GM21423 (cell line): ENCODE results near the gene COPE.

Experiments used
- ATAC-seq: cut with Tn5 transposase; IDR thresholded peaks from one replicate; pipeline ENCODE4 v1.9.1; 2021; ENCODE audit warnings: mild to moderate bottlenecking, moderate library complexity; ENCODE audit not compliant: unreplicated experiment

The COPE gene

DNA sequence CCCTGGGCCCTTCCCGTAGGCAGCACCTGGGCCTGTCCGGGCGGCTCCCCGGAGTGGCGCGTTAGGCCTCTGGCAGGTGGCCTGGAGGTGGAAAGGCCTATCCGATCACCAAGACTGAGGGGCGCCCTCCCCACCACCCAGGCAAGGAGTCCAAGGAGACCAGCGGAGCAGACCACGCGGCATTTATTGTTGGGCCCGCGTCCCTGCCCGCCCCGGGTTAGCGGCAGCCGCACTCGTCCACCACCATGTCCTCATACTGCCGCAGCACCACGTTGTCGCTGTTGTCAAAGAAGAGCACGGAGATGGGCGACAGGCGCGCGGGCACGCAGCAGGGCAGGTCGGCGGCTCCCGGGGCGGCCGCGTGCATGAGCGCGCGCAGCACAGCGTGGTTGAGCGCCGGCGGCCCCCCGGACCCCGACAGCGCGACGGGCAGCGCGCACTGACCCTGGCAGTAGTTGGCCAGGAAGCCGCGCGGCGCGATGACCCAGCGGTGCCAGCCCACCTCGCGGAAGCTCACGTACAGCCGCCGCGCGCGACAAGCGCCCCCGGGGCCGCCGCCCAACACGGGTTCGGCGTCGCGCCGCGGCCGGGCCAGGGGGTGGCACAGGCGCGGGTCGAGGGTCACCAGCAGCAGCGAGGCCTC lies 50.7 kb downstream of the COPE start:
- no peak for ATAC-seq

DNA sequence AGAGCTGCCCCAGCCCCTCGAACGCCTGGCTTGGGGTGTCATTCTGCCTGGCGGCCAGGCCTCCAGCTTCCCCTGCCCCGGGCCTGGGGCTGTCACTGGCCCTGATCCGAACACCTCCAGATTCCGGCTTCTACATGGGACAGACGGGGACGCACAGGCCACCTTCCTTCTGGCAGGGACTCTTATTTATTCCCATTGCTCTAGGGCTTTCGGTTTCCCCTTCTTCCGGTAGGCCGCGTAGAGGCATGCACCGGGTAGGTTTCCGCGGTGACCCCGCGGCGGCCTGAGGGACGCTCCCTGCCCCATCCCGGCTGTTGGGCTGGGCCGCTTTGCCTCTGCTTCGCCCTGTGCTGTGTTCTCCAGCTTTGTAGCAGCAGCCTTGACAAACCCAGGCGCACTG lies 51.4 kb downstream of the COPE start:
- ATAC-seq = no peak

DNA sequence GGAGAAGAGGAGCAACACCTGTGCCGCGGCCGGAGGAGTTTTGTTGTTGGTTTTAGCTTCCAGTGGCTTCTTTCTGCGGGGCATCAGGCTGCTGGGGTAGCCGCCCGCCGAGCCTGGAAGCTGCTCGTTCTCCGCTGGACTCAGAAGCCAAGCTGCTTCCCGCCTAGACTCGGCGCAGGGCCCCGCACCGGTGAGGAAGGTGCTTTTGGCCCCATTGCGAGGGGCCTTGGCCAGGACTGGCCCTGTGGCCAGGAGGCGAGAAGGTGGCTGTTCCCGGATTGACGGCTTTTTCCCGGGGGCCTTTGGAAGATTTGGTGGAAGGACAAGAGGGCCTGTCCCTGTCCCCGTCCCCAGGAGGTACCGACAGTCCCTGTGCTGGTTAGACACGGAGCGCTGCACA lies 52.0 kb downstream of the COPE start:
- no peak for ATAC-seq

DNA sequence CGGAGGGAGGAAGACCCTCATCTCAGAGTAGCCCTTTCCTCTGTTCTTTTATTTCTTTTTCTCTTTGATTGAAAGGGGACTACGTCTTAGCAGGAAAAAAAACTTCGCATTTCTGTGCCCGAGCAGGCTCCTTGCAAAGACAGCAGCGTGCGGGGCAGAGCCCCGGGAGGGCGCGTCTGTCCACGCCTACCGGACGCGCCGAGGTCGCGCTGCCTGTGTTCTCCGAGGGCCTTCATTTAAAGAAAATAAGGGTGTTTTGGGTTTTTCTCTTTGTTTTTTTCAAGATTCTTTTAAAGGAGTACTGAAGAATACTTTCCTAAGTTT lies 52.4 kb downstream of the COPE start:
- ATAC-seq = no peak

DNA sequence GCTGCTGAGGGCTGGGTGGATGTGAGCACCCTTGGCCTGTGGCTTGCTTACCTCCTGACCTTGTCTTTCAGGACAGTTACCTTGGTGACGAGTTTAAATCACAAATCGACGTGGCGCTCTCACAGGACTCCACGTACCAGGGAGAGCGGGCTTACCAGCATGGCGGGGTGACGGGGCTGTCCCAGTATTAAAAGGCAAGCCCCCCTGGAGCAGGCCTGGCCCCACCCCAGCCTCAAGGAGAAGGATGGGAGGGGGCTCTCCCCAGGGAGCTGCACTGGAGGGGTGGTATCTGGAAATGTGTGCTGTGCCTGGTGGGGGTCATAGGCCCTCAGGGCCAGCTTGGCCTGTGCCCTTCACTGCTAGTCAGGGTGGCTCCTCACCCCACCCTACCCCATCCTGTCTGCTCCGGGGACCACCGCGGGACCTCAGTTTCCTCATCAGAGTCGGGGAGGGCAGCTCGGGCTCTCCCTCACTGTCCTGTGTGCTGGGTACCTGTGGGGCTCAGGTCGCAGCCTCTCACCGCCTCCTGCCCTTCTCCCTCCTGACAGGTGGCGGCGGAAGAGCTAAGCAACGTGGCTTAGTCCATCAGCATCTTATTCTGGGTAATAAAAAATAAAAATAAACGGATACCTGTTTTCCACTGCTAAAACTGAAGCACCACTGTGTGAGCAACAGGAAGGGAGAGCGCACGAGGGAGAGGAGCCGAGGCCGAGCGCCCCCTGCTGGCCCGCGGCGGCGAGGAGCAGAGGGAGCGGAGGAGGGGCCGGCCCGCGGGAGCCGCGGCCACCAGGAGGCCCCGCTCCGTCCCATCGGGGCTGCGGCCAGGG lies 53.0 kb downstream of the COPE start:
- peak; percentile 46 for ATAC-seq

DNA sequence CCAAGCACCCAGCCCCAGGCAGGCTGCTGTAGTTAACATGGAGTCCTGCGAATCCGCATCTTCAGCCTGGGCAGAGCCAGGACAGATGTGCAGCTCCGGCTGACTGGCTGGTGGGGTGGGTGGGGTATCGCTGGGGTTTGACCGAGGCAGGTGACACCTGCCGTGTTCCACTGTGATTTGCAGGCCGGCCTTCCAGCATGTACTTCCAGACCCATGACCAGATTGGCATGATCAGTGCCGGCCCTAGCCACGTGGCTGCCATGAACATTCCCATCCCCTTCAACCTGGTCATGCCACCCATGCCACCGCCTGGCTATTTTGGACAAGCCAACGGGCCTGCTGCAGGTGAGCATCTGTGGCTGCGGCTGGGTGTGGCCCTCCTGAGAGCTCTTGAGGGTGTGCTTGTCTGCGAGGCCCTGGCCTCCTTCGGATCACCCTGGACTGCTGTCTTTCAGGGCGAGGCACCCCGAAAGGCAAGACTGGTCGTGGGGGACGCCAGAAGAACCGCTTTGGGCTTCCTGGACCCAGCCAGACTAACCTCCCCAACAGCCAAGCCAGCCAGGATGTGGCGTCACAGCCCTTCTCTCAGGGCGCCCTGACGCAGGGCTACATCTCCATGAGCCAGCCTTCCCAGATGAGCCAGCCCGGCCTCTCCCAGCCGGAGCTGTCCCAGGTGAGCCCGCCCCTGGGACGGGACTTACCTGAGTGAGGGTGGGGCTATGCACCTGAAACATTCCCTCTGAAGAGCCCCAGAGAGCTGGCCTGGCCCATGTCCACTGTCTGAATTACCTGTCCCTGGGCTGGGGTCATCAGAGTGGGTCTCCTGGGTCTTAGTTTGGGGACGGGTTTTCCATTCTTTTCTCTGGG lies 53.8 kb downstream of the COPE start:
- ATAC-seq = no peak

DNA sequence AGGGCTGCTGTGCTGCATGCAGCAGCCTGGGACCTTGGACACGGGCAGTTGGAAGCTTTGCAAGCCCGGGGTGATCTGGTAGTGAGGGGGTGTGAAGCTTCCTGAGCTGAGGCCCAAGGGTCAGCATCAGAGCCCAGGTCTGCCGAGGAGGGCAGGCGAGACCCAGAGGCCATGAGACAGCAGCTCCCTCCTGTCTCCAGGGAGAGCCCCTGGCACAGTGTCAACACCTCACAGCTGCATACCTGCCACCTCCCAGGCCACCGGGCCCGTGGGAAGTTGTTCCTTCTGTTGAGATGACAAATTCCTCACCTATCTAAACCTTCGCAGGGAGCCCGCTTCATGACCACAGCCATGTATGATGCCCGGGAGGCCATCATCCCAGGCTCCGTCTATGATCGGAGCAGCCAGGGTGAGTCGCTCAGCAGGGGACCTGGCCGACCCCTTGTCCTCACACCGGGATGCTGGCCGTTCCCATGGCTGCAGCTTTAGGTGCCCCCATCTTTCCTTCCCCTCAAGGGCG lies 55.3 kb downstream of the COPE start:
- ATAC-seq = no peak

DNA sequence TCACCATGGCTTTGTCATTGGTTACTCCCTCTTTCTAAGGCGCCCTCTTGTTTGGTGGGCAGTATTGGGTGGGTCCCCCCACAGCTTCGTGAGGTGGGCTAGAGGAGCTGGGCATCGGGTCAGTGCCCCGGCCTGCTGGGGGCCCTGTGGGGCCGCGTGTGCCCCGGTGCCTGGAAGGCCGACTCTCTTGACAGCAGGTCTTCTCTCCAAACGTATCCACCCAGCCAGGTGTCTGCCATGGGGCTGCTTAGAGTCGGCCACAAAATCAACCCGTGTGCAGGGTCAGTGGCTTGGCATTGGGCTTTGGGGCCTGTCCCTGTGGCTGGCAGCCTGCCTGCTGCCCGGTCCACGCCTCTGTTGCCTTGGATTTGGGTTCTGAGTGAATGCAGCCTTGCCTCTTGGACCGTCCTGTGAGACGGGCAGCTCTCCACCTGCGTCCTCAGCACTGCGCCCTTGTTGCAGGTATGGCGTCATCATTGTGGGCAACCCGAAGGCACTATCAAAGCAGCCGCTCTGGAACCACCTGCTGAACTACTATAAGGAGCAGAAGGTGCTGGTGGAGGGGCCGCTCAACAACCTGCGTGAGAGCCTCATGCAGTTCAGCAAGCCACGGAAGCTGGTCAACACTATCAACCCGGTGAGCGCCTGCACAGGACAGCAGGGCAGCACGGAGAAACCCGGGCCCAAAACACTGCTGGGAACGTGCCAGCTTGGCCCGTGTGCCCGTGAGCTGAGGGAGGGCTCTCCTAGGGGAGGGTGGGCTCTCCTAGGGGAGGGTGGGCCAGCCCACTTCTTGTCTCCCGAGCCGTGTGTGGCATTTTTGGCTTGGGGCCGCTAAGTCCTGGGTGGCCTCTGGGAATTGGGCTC lies 56.0 kb downstream of the COPE start:
- ATAC-seq = no peak

DNA sequence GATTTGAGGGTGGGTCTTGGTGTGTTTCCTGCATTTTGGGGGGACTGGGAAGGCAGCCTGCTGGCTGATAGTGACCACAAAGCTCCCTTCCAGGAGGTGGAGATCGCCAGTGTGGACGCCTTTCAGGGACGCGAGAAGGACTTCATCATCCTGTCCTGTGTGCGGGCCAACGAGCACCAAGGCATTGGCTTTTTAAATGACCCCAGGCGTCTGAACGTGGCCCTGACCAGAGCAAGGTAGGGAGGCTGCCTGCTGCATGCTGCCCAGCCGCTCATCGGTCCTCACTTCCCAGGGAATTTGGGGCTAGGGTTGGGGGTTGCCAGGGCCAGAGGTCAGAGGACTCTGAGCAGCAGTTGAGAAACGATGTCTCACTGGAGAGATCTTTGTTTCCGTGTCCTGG lies 57.3 kb downstream of the COPE start:
- ATAC-seq = no peak

DNA sequence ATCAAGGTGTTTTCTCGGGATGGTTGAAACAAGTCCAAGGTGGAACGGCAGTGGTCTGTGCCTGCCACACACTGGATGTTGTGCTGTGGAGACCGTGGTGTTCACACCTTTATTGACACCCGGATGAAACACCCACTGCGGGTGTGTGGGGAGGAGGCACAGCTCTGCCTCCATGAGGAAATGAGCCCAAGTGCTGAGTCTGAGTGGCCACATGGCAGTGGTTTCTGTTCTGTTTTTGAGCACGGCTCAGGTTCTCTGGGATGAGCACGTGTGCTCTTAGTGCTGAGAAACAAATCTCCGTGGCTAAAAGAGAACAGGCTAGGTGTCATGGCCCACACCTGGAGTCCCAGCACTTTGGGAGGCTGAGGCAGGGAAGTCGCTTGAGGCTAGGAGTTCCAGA lies 58.0 kb downstream of the COPE start:
- ATAC-seq = no peak

DNA sequence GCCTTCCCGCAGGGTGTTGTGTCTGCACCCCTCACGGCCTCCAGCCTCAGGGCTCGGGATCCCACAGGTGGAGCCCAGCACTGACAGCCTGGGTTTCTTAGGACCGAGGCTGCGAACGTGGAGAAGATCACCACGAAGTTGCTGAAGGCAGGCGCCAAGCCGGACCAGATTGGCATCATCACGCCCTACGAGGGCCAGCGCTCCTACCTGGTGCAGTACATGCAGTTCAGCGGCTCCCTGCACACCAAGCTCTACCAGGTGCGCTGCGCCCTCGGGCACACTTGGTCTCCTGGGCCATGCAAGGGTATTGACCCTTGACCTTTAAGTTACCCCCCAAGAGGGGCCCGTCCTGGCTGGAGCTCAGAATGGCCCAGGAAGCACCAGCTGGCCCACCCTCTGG lies 58.5 kb downstream of the COPE start:
- ATAC-seq = no peak

DNA sequence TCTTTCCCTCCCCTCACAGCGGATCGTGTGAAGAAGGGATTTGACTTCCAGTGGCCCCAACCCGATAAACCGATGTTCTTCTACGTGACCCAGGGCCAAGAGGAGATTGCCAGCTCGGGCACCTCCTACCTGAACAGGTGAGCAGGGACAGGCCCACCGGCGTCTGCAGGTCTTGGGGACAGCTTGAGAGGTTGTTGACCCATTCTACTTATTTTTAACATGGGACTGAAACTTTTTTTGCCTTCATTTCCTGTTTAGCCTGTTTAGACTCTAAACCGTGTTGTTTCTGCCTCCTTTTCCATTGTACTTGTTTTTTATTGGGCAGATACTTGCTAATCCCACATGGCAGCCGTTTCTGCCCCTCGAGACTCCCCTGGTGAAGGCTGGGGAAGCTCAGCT lies 58.9 kb downstream of the COPE start:
- no peak for ATAC-seq

DNA sequence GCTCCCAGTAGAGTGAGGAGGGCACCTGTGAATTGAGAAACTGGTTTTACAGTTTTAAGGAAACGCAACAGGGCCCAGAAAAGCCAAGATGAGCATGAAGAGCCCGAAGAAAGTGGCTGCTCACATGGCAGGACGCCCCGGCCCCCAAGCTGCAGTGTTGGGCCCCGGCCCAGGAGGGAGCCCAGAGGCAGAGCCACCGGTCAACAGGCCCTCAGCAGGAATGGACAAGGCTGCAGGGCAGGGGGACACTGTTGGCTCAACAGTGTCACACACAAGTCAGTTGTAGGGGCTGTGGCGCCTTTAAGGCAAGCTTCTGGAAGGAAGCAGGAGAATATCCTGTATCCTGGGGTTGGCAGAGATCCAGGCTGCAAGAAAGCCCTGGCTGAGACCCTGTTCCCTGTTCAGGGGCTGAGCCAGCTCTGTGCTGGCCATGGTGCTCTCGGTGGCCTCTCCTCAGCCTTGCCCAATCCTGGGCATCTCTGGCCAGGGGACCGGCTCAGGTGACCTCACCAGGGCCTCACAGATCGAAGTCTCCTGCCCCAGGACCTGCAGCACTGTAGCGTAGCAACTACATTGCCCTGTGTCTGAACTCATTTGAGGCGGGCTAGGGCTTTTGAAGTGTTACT lies 59.4 kb downstream of the COPE start:
- no peak for ATAC-seq

DNA sequence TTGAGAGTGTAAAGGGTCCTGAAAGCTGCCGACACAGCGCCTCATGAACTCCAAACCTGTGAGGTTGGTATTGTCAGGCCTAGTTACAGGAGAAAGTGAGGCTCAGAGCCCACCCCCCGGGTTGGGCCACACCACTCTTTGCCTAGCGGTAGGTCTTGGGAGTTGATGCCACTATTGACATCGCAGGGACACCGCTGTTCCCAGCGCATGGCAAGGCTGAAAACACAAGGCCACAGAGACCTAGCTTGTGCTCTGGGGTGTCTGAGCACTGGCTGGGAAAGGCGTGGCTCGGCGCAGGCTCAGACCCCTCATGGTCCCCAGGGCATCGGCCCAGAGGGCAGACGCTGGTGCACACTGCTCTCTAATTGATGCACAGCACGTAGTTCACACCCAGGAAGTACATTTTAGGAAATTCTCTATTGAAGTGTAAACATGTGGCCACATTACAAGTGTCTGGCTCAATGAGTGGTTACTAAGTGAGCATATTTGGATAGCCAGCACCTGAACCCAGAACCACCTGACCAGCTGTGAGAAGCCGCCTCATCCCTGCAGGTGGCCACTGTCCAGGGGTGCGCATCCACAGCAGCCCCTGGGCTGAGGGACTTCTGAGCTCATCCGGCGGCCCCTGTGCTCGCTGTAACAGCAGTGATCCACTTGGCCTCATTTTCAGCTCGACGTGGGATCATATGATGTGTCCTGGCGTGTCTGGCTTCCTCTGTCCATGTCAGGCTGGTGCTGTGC lies 60.1 kb downstream of the COPE start:
- no peak for ATAC-seq

DNA sequence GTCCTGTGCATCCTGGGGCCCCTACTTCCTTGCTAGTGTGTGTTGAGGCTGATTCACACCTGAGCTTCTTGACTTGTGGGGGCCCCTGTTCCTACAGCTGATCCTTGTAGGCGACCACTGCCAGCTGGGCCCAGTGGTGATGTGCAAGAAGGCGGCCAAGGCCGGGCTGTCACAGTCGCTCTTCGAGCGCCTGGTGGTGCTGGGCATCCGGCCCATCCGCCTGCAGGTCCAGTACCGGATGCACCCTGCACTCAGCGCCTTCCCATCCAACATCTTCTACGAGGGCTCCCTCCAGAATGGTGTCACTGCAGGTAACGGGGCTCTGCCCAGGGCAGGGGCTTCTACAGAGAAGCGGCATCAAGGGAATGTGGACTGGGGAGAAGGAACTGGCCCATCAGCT lies 62.0 kb downstream of the COPE start:
- ATAC-seq = no peak

DNA sequence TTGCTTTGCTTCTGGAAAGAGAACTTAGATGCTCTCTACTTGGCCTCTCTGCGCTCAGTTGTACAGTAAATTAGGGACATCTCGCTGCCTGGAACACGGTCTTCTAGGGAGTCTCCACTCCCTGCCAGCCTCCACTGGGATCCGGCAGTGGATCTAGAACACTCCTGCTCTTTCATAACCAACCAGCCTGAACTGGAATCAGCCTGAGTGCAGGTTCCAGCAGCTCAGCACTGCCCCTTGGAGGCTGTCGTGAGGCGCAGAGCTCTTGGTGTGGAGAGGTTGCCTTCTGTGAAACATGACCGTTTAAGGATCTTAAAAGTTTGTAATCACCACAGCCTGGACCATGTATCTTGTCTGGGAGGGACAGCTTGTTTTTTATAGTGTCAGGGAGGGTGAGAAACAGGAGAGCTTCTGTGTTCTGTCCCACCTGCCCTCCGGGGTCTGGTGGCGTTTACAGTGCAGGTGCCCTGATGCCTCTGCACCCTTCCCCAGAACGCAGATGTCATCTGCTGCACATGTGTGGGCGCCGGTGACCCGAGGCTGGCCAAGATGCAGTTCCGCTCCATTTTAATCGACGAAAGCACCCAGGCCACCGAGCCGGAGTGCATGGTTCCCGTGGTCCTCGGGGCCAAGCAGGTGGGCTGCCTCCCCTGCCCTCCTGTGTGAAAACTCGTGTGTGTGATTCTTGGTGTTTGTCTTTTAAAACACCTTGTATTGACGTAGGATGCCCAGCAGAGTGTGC lies 62.6 kb downstream of the COPE start:
- ATAC-seq = no peak

DNA sequence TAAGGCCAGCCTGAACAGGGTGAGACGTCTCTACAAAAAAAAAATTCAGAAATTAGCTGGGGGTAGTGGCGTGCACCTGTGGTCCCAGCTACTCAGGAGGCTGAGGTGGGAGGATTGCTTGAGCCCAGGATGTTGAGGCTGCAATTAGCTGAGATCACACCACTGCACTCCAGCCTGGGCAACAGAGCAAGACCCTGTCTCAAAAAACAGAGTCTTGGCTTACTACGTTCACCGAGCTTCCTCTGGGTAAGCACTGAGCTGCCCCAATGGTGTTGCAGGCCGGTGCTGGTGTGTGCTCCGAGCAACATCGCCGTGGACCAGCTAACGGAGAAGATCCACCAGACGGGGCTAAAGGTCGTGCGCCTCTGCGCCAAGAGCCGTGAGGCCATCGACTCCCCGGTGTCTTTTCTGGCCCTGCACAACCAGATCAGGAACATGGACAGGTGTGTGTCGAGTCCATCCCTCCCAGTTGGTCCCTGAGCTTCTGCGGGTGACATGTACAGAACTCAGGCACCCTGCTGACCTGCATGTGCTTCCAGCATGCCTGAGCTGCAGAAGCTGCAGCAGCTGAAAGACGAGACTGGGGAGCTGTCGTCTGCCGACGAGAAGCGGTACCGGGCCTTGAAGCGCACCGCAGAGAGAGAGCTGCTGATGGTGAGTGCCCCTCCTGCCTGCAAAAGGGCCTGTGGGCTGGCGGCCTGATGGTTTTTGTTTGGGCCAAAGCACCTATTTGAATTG lies 63.4 kb downstream of the COPE start:
- ATAC-seq = no peak

DNA sequence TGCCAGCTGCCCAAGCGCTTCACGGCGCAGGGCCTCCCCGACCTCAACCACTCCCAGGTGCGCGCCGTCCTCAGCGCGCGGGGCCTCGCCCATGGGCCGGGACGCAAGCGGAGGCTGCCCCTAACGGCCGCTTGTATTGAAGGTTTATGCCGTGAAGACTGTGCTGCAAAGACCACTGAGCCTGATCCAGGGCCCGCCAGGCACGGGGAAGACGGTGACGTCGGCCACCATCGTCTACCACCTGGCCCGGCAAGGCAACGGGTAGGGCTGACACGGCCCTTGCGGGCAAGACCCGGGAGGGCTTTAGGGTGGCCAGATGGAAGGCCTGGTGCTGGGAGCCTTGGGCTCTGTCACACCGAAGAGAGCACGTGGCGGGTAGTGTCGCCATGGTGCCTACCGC lies 64.2 kb downstream of the COPE start:
- ATAC-seq = no peak
